Measurements from ENCODE around the gene NRXN3. TPM values are rescaled to one million over a fixed set of nuclear protein-coding genes. Genes with fewer than 3 reads are reported as not detected.
"Not testable (repeated sequence)": the region's sequence is repeated elsewhere in the genome, so short reads cannot be mapped to it uniquely, and the experiment has no call there.

The NRXN3 gene
- total and polyA plus RNA-seq, 2 of the 13 experiments (the other 11 are each of a cell fraction or from before 2014, with no cell fraction given): 0.03 TPM; not detected in 1

GRCh38 chr14:78535041-78535440, 364.9 kb downstream of the NRXN3 start (continued):
- TF ChIP-seq RCOR2 (CRISPR knock-in tag; IDR thresholded peaks at IDR 0.05): no peak

- WGBS (ENCODE audit: low lambda C conversion rate): 0% methylated on average over 1 of the region's 2 CpGs
- H3K79me2 ChIP-seq (ENCODE audit: insufficient read depth, low read length); H3K9ac ChIP-seq (ENCODE audit: insufficient read depth, low read depth, low read length); H2AFZ ChIP-seq (ENCODE audit: low read length); H3K4me1 ChIP-seq (ENCODE audit: insufficient read depth, low read length); H3K27ac ChIP-seq (ENCODE audit: extremely low read length, insufficient read depth, low read length); H3K36me3 ChIP-seq (replicated peaks in 1 of 2; ENCODE audit: control insufficient read depth in 1 of 2, insufficient read depth in 2 of 2, low read length in 2 of 2); DNase-seq (ENCODE audit: low spot score); H3K27me3 ChIP-seq (ENCODE audit: control insufficient read depth in 1 of 2, insufficient read depth in 2 of 2, low read length in 2 of 2); H4K20me1 ChIP-seq (ENCODE audit: insufficient read depth, low read length); BruUV-seq (replicated peaks); POLR2A ChIA-PET; H3K9me3 ChIP-seq (ENCODE audit: low read length); H3K4me3 ChIP-seq (replicated peaks in 1 of 3; ENCODE audit: insufficient read depth in 1 of 3, low read depth in 2 of 3, low read length in 3 of 3); ATAC-seq; CTCF ChIA-PET (ENCODE audit: low intra/inter-chr PET ratio, low total read pairs); H3K4me2 ChIP-seq (ENCODE audit: low read depth, low read length); intact Hi-C loops (cut with micrococcal nuclease; ENCODE audit: unreplicated experiment); in situ Hi-C loops (cut with HindIII; ENCODE audit: extremely low pct_ligation_motif_present, low pct_unique_long_range_greater_than_20kb); FAIRE-seq: not testable (repeated sequence)
Observed at GRCh38 chr14:78541788-78542187, 371.6 kb downstream of the NRXN3 start.

- H3K4me3 ChIP-seq (replicated peaks in 1 of 3; ENCODE audit: insufficient read depth in 1 of 3, low read depth in 2 of 3, low read length in 3 of 3): no peak overlapping the region
- intact Hi-C loops (cut with micrococcal nuclease; ENCODE audit: unreplicated experiment) (no loop called here), in situ Hi-C loops (cut with HindIII; ENCODE audit: extremely low pct_ligation_motif_present, low pct_unique_long_range_greater_than_20kb) (no loop called here)
- no peaks in the 10 kb centered on the region for H4K20me1 ChIP-seq (ENCODE audit: insufficient read depth, low read length)
- TF ChIP-seq SMAD1 (CRISPR knock-in tag; IDR thresholded peaks at IDR 0.05; ENCODE audit: borderline replicate concordance, low read depth) (no peak), DZIP1 (CRISPR knock-in tag; IDR thresholded peaks at IDR 0.05) (no peak)
- no peak for DNase-seq (ENCODE audit: low spot score)
- ChIA-PET CTCF (ENCODE audit: low intra/inter-chr PET ratio, low total read pairs) (no interaction called here), POLR2A (no interaction called here)
- H3K79me2 ChIP-seq (ENCODE audit: insufficient read depth, low read length): no peaks in the 10 kb centered on the region
- H3K4me1 ChIP-seq (ENCODE audit: insufficient read depth, low read length): no peaks in the 10 kb centered on the region
- H3K4me2 ChIP-seq (ENCODE audit: low read depth, low read length): no peak overlapping the region
- H2AFZ ChIP-seq (ENCODE audit: low read length): no peak overlapping the region
- H3K27ac ChIP-seq (ENCODE audit: extremely low read length, insufficient read depth, low read length): no peak overlapping the region
- H3K36me3 ChIP-seq (replicated peaks in 1 of 2; ENCODE audit: control insufficient read depth in 1 of 2, insufficient read depth in 2 of 2, low read length in 2 of 2): no peaks in the 10 kb centered on the region
- no peak for FAIRE-seq
- H3K27me3 ChIP-seq (ENCODE audit: control insufficient read depth in 1 of 2, insufficient read depth in 2 of 2, low read length in 2 of 2): no peaks in the 10 kb centered on the region
- no TSS peak for BruUV-seq (replicated peaks)
- no peak for ATAC-seq
- no peaks in the 10 kb centered on the region for H3K9me3 ChIP-seq (ENCODE audit: low read length)
- WGBS (ENCODE audit: low lambda C conversion rate): 0% methylated on average over 1 of the region's 1 CpG
- no peak overlapping the region for H3K9ac ChIP-seq (ENCODE audit: insufficient read depth, low read depth, low read length)
Observed at GRCh38 chr14:78543433-78543832, 373.3 kb downstream of the NRXN3 start.

All from HepG2 (cell line).